OCI-M2 (cell line): ENCODE data around the gene PPP2R2C.

Experiments used
- DNase-seq: peaks from one replicate; lab custom pipeline; 2025; ENCODE audit not compliant: unreplicated experiment; lab: John Stamatoyannopoulos, UW

Gene PPP2R2C

DNA sequence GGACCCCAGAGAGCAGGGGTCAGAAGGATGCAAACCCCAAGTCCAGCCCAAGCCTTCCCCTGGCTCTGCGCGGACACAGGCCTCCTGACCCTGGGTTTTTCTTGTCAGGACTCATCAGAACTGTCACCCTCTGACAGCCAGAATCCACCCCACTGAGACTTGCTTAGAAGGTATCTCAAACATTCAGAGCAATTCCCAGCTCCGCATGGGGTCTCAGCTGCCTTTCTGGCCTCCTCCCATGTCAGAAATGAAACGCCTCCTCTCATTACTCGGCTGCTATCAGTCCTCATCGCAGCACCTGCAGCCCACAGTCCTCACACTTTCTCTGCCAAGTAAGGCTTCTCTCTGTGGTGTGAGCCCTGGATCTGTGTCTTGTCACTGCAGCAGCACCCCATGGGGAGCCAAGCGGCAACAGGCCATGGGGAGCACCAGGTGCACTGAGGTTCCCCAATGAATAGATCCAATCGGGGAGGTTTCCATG, 105.0 kb downstream of the PPP2R2C start:
- DNase-seq, result no peak

GRCh38 chr4:6366581-6366980, 105.8 kb downstream of the PPP2R2C start:
- DNase-seq, result no peak

DNA sequence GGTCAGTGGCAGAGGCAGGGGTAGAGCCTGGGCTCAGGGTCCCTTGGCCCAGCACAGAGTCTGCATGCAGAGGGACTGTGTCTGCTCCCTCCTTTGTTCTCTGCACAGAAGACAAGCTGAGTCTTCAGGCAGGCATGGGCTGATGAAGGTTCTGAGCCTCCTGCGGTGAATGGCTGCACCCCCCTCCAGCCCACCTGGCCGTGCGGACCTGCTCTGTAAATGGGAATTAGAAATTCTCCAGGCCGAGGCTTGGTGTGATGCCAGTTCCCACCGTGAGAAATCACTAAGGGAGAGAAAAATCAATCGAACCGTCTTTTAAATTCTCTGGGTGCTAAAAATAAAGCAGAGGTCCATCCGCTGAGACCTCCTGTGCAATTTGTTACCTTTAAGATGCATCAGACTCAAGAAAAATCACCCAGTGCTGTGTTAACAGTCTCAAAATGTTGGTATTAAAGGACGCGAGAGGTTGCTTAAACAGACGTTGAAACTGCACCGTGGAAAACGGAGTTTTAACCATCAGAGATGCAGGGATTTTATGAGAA, 106.8 kb downstream of the PPP2R2C start:
- DNase-seq, result no peak

- DNase-seq, result no peak
Measured at GRCh38 chr4:6364581-6364980, 107.8 kb downstream of the PPP2R2C start.

DNA sequence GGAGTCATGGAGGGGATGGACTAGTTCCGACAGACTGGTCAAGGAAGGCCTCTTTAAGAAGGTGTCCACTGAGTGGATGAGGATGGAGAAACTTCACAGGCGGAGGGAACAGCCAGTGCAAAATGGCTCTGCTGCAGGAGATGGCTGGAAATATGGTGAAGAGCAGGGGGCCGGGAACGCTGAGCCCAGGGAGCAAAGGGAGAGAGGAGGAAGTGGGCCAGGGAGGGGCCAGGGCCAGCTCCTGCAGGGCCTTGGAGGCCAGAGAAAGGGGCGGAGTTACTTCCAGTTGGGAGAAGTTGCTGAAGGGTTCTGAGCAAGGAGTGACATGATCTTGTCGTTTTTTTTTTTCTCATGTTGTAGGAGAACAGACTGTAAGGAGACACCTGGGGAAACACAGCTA, 108.3 kb downstream of the PPP2R2C start:
- no peak for DNase-seq

DNA sequence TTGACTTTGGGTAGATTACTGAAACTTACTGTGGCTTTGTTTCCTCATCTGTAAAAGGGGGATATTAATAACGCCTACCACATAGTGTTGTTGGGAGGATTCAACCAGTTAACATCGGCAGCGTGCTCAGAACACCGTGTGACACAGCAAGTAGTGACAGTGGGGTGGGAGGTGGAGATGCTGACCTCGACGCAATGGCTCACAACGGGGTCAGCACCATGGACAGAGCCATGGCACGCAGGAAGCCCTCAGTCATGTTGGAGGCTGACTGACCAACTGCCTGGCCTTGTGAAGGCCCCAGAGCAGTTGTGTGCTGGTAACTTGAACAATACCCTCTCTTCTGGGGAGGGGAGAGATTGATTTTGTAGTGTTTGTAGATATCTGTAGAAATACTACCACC, 109.5 kb downstream of the PPP2R2C start:
- no peak for DNase-seq

GRCh38 chr4:6362243-6362885, 110.0 kb downstream of the PPP2R2C start:
- no peak for DNase-seq

DNA sequence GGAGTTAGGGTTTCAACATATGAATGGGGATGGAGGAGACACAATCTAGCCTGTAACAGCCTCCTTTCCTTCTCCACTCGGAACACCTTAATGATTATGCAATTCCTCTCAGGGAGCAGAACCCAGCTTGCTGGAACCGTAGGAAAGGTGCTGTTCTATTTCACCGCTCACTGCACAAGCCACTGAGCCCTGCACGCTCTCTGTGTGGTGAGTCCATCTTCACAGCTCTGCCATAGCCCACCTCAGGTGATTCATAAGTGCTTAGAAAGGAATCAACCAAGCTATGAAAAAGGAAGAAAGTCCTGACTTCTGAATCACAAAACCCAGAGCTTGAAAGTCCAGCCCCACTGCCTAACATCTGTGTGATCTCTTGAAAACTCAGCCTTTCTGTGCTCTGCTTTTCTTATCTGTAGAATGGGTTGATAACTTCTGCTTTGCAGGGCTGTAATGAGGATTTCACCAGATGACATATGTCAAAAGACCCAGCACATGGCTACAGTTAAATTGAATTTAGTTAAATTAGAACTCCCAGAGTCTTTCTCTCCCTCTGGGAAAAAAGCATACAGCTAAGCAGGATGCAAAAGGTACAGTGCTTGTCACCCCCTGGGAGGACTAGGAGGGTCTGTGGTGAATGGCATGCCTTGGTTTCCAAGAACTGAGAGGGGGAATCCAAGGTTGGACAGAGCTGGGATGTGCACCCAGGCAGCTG, 111.2 kb downstream of the PPP2R2C start:
- no peak for DNase-seq

DNA sequence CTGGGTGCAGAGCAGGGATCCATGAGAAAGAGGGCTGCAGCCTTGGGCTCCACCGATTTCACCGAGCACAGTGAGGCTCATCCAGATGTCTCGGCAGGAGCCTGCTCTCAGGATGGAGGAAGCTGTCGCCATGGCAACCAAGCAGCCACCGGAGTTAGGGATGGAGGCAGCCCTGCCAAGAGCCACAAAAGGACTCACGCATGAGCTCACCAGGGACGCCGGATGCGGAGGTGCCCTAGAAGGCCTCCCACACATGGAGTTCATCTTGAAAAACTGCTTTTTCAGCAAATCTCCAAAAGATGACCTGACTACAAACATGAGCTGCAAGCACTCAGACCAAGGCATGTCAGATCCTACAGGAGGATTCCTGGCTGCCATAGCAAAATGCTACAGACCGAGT, 112.0 kb downstream of the PPP2R2C start:
- no peak for DNase-seq

DNA sequence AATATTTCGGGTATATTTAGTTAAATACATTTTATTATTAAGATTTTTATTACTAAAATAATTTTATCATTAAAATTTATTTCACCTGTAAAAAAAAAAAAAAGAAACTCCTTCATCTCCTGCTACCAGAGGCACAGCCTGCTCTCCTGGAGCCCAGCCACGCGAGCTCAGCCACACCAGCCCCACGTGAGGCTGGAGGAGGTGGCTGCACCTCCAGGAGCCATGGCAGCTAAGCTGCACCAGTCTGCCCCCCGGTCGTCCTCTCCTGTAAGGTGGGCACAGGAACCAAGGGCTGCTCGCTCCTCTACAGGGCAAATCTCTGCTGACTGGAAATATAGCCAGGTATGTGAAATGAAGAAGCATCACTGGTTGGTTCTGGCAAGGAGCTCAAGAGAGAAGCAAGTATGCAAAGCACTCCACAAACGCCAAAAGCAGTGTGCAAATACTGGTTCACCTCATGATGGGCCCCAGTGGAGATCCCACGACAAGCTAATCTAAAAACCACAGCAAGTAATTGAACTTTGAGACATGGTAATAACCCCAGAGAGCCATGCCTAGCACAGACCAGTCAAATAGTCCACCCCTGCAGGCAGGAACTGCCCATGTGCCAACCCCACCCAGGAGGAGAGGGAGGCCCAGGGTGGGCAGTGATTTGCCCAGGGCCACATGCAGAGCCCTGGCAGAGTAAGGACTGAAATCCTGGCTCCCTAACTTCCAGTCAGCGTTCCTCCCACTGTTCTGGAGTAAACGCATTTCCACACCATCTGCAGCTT, 112.7 kb downstream of the PPP2R2C start:
- DNase-seq, result no peak

GRCh38 chr4:6357476-6357875, 114.9 kb downstream of the PPP2R2C start:
- no peak for DNase-seq

DNA sequence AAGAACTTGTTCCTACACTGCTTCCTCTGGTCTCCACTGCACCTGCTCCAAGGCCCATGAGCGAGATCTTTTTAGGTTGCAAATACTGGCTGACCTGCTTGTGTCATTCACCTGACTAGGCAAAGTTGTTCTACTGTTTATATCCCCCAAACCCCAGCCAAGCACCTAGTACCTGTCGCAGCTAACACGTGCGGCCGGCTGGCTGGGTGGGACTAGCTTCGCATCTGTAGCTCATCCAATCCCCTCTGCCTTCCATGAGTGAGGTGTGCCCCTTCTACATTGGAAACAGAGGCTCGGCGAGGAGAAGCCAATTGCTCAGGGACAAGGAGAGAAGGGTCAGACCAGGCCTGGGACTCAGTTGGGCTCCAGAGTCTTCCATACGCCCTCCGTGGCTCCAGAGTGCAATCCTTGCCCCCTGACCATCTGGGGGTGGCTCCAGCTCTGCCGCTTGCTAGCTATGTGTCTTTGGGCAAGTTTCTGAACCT, 116.3 kb downstream of the PPP2R2C start:
- no peak for DNase-seq

DNA sequence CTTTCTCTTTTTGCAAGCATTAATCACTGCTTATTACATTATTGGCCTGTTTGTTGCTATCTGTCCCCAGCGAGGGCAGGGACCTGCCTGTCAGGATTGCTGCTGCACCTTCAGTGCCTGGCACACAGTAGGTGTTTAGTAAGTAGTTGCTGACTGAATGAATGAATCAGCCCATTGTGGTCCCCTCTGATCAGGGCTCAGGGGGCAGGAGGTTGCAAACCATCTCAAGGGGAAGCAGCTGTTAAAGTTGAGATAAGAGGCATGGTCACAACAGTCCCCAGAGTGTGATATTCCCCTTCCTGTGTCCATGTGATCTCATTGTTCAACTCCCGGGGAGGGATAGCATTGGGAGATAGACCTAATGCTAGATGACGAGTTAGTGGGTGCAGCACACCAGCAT, 117.4 kb downstream of the PPP2R2C start:
- no peak for DNase-seq

DNA sequence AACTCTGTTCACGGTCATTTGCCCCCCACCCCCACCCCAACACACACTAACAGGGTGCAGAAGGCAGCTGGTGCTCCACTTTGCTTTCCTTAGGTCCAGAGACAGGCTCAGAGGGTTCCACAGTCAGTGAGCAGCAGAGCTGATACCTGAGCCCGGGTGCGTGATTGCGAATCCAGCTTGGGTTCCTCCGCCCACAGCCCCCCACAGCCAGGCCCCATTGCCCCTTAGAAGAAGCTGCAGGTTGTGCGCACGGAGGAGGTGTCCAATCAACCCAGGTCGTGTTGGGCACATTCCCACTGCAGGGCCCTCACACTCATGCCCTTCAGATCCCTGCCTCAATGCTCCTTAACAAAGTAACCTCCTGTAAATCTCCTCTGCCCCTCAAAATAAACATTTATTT, 117.8 kb downstream of the PPP2R2C start:
- DNase-seq, result no peak

- DNase-seq, result no peak
Measured at GRCh38 chr4:6354119-6354518, 118.3 kb downstream of the PPP2R2C start.

DNA sequence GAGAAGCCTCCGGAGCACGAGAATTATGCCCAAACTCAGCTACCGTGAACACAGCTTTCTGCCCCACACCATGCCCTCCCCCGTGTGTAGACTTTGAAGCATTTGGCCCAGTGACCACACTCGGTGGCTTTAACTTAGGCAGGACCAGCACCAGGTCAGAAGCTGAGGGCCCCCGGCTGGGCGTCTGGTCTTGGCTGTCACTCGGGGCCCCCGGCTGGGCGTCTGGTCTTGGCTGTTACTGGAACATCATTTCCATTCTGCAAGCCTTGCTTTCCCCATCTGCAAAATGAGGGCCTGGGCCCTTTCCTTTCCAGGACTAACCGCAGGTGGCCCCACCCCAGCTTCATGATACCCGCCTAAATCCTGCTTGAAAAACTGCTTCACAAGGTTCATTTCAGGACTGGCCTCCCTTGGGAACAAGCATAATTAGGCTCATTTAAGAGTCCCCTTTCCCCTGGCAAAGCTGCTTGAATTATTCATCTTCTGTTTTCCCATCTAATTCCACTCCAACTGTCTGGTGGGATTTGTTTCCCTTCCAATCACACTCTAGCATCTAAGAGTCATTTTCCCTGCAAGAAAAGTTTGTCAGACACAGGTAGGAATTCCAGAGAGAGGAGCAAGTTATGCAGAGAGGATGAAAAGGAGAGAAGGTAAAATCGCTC, 120.3 kb downstream of the PPP2R2C start:
- DNase-seq, result no peak

DNA sequence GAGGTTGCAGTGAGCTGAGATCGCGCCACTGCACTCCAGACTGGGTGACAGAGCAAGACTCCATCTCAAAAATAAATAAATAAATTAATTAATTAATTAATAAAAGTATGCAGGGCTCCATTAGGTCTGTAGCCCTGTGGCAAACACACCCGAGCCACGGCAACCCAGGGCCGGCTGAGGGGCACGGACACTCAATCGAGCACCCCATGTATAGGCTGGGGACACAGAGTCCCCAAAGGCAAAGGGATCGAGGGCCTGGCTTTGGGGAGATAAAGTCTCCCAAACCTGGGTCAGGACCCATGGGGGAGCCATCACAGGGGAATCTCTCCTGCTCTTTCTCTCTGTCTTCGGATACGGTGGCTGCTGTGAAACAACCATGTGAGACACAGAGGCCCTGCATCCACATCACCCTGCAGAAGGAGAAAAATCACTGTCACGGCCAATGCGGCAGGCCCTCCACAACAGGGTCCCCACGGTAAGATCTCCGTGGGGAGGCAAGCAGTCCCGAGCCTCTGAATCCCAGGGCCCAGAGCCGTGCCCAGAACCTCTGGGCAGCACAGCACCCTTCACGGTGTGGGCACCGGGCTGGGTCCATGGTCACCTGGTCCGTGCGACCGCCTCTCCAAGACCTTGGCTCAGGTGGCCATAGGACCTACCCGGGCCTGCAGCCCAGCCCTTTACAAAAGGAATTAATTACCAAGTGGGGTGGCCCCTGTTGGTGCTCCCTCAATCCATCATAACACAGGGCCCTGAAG, 121.0 kb downstream of the PPP2R2C start:
- DNase-seq, result no peak

DNA sequence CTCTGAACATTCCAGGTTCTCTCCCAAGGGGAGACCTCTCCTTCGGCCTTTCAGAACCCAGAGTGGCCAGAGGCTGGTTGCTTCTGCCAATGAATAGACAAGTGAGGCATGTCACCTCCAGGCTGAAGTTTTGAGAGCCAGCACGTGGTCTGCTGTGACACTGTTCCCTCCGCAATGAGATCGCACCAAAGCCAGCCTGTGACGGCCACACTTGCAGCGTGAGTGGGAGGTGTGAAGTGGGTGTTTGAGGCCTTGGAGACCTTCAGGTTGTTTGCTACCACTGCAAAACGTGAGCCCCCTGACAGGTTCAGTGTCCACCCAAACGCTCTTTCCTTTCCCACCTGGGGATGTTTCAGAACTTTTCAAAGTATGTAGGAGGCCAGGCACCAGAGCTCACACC, 121.8 kb downstream of the PPP2R2C start:
- DNase-seq, result no peak

- no peak for DNase-seq
Measured at GRCh38 chr4:6349896-6350603, 122.4 kb downstream of the PPP2R2C start.

GRCh38 chr4:6348408-6348807, 124.0 kb downstream of the PPP2R2C start:
- no peak for DNase-seq
